T-helper 22 cell (primary cell): ENCODE measurements around the gene CDKAL1.
"Not testable (repeated sequence)": the region's sequence is repeated elsewhere in the genome, so short reads cannot be mapped to it uniquely, and the experiment has no call there.

ENCODE experiments used
- DNase-seq: peaks from one replicate; pipeline ENCODE4 v3.0.0-alpha.2; 2020; ENCODE audit warnings: low read depth

CDKAL1 gene

DNA sequence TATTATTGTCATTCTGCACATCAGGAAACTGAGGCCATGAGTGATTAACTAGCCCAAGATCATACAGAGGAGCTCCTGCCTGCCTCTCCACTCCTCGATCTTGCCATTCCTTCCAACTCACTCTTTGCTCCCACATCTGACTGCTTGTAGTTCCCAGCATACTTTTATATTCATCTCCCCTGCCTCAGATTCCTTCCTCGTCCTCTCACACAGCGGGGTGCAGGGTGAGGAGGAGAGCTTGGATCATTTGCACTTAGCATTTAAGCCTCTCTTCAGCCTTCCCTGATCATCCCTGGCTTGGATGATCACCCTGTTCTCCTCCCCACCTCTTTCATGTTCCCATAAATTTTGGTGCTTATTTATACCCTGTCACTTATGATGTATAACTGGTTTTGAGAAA is 544.2 kb downstream of the CDKAL1 start:
- DNase-seq: no peak

GRCh38 chr6:21079468-21080048 is 545.3 kb downstream of the CDKAL1 start:
- no peak for DNase-seq

DNA sequence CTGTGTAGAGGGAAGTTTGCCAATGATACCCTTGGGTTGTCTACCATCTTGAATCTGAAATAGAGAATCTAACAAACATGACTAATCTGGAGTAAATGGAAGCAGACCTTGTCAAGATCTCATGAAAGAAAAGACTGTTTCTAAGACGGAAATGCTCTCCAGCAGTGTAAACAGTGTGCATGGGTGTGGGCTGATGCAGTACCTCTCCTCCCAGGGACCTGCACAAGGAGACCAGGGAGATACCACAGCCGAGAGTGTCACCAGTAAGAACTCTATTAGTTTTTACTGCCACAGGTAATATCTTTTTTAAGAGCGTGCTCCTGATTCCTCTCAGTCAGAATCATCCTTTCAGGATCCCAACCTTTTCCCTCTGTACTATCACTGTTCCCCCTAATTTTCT is 546.0 kb downstream of the CDKAL1 start:
- DNase-seq: no peak

- no peak for DNase-seq
These were observed 547.8 kb downstream of the CDKAL1 start for GRCh38 chr6:21082091-21082490.

- DNase-seq: no peak
These were observed 549.5 kb downstream of the CDKAL1 start for GRCh38 chr6:21083708-21084107.

GRCh38 chr6:21084656-21085055 is 550.4 kb downstream of the CDKAL1 start:
- no peak for DNase-seq

- no peak for DNase-seq
These were observed 551.0 kb downstream of the CDKAL1 start for GRCh38 chr6:21085211-21085610.

- no peak for DNase-seq
These were observed 551.4 kb downstream of the CDKAL1 start for GRCh38 chr6:21085643-21086042.

DNA sequence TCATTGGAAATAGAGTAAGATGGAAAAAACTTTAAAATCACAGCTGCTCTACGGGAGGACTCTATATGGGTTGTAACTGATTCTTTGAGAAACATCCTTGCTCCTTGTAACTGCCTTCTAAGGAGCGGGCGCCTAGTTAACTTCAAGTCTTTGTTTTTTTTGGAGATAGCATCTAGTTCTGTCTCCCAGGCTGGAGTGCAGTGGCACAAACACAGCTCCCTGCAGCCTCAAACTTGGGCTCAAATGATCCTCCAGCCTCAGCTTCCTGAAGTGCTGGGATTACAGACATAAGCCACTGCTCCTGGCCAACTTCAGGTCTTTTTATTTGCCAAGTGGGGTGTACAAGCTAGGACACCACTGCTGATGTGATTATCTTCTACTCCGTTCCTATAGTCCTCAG is 552.9 kb downstream of the CDKAL1 start:
- no peak for DNase-seq

- DNase-seq: no peak
These were observed 557.2 kb downstream of the CDKAL1 start for GRCh38 chr6:21091411-21091810.

DNA sequence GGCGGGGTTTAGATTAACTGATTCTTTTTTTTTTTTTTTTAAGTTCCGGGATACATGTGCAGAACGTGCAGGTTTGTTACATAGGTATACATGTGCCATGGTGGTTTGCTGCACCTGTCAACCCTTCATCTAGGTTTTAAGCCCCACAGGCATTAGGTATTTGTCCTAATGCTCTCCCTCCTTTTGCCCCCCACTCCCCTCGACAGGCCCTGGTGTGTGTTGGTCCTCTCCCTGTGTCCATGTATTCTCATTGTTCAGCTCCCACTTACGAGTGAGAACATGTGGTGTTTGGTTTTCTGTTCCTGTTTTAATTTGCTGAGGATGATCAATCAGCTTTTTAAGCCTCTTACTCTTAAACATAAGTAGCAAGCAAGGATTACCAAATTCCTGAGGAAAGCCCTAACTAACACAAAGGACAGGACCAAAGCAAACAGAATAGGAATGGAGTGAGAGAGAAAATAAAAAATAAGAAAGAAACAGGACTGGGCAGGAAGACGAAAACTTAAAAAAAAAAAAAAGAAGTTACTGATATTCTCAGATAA is 558.0 kb downstream of the CDKAL1 start:
- not testable (repeated sequence) for DNase-seq

- no peak for DNase-seq
These were observed 561.2 kb downstream of the CDKAL1 start for GRCh38 chr6:21095462-21095861.

- DNase-seq: no peak
These were observed 563.9 kb downstream of the CDKAL1 start for GRCh38 chr6:21098134-21098533.

DNA sequence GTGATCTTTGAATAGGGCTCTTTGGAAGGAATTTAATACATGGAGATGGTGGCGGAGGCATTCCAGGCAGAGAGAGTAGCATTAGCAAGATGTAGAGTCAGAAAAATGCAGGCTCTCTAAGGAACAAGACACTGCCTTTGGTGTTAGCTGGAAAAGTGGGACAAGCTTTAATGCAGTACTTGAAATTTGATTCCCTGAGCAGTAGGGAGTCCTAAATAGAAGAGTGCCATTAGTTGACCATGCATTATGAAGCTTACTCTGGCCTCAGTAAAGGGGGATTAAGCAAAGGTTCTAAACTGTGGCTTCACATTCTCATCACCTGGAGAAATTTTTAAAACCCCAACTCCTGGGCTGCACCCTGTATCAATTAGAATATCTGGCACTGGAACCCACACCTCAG is 564.5 kb downstream of the CDKAL1 start:
- DNase-seq: no peak

DNA sequence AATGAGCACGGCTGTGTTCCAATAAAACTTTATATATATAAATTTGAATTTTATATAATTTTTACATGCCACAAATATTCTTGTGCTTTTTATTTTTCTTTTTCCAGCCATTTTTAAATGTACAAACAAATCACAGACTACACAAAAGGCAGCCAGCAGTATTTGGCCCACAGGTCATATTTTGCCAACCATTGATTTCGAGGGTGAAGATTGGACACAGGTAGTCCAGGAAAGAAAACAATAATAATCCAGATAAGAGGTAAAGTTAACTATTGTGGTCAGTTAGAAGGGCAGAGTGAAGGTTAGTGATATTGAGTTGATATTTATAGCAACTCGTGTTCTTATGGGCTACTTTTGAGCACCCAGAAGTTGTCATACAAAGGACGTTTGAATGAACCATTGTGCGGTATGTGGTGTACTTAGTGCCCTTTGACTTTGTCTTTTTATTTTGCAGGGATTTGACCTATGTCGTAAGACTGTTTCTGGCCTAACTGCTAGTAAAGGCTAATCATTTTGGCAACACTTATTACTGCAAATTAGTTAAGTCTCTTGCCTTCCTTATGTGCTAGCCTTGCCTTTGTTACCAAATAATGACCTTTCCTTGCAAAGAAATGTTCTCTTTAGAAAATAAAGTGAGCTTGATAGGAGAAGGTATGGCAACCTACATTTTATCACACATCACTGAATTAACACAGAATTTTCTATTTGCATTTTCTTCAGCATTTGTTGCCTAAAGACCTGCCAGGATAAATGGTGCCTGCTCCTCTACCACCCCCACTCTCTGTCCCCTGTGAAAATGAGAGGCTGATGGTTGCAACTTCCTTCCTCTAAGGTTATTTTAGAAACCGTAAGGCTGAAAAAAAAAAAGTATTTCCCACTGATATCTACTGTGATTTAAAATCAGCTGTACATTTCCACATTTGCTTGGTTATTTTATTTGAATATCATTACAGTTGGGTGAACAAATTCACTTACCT is 565.4 kb downstream of the CDKAL1 start:
- no peak for DNase-seq

- DNase-seq: no peak
These were observed 566.7 kb downstream of the CDKAL1 start for GRCh38 chr6:21100991-21101390.

- DNase-seq: no peak
These were observed 567.4 kb downstream of the CDKAL1 start for GRCh38 chr6:21101694-21102093.

DNA sequence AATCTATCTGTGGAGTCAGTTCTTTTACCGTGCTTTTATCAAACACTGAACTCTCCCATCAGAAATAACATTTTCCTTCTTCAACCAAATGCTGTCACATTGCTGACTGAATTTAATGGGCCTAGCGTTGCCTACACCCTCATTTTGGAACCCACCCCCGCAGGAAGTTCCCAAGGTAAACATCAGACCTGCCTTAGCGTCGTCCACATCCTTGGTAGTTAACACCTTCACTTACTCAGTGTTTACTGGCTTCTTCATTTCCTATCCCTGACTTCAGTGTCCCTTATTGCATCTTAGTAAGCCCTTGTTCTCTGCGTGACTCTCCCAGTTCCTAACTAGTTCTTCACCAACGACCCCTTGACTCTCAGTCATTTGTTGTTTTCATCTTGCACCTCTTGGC is 567.9 kb downstream of the CDKAL1 start:
- no peak for DNase-seq

- no peak for DNase-seq
These were observed 568.4 kb downstream of the CDKAL1 start for GRCh38 chr6:21102624-21103023.

- no peak for DNase-seq
These were observed 569.5 kb downstream of the CDKAL1 start for GRCh38 chr6:21103626-21104224.

DNA sequence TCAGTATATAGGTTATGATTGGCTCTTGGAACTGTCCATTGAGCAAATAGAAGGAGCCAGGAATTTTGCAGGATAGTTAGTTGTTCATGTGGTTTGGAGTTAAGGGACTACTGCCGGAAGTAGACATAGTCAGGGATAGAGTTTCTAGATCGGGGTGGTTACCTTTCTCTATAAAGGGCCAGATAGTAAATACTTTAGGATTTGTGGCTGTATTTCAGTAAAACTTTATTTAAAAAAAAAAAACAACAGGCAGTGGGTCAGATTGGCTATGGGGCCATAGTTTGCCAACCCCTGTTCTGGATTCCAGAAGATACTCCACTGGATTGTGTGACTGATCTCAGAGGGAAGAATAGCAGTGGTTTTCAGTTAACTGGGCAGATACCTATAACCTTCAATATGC is 570.0 kb downstream of the CDKAL1 start:
- DNase-seq: no peak

GRCh38 chr6:21107796-21108195 is 573.5 kb downstream of the CDKAL1 start:
- DNase-seq: no peak
